ENCODE measurements around the gene RNF114. TPM values are rescaled to one million over a fixed set of nuclear protein-coding genes. Genes with fewer than 3 reads are reported as not detected.

RNF114 gene
- polyA plus RNA-seq, 1 donor from 2014 or later, result 109 TPM

DNA sequence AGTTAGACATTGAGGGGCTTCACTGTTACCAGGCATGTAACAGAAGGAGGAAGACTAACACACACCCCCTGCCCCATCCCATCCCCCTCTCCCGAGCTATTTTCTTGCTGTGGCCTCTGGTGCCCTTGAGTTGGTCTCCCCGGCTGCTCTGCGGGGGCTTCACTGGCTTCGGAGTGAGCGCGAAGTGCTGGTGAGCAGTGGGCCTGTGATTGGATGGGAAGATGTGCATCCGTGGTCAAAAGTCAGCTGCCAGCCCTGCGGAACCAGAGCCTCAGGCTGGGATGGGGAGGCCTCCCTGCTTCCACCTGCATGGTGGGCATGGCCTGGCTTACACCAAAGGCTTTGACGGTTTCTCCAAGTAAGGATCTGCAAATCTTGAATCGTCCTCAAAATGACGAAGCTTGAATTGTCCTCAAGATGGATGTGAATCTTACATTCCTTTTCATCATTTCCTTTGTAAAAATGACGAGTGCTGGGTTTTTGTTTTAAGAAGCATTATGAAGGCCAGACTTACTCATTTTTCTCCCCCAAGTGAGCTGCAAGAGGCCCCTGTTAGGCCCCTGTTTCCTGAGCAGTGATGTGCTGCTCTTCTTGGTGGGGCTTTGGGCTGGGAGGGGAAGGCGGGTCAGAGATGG is 44.6 kb upstream of the RNF114 start:
- Histone ChIP-seq H3K4me3 (ENCODE audit: low read length) (no peak overlapping the region), H3K79me2 (replicated peaks; ENCODE audit: insufficient read depth, low read length) (no peaks in the 10 kb centered on the region), H3K9me2 (ENCODE audit: insufficient read depth, low read length) (no peaks in the 10 kb centered on the region), H2AFZ (ENCODE audit: low read depth, low read length) (no peak overlapping the region), H3K36me3 (ENCODE audit: insufficient read depth, low read length) (no peaks in the 10 kb centered on the region), H3K9ac (ENCODE audit: low read length) (no peak overlapping the region), H3K27ac (ENCODE audit: low read length) (no peak overlapping the region), H3K27me3 (ENCODE audit: insufficient read depth, low read depth, low read length) (no peaks in the 10 kb centered on the region), H3K4me2 (ENCODE audit: low read length) (no peak overlapping the region), H4K20me1 (ENCODE audit: insufficient read depth) (no peaks in the 10 kb centered on the region), H3K9me3 (ENCODE audit: low read length) (no peaks in the 10 kb centered on the region), H3F3A (ENCODE audit: insufficient read depth, low read length, poor library complexity, severe bottlenecking) (no peaks in the 10 kb centered on the region)
- no peak for TF ChIP-seq POLR2AphosphoS5 (IDR thresholded peaks at IDR 0.05)
- TF ChIP-seq SMC3 (conservative IDR thresholded peaks at IDR 0.05; ENCODE audit: poor library complexity), result no peak
- TF ChIP-seq RAD21 (conservative IDR thresholded peaks at IDR 0.05), result no peak

DNA sequence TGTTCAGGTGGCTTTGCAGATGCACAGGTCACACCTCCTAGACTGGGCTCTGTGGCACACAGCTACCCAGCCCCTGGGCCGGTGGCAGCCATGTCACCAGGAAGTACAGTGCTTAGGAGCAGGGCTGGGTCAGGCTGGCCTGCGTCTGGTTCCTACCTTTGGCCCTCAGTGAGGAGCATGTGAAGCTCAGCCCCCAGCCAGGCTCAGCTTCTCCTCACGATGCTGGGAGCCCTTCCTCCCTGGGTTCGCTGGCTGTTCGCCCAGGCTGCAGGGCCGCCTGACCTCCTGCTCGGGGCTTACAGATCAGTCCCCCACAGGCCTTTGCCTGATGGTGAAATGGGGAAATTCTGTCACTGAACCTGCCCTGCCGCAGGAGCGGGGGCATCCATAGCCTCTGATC is 43.9 kb upstream of the RNF114 start:
- no peaks in the 10 kb centered on the region for H3K9me3 ChIP-seq (ENCODE audit: low read length)
- H3K9ac ChIP-seq (ENCODE audit: low read length), result no peak overlapping the region
- no peaks in the 10 kb centered on the region for H4K20me1 ChIP-seq (ENCODE audit: insufficient read depth)
- H2AFZ ChIP-seq (ENCODE audit: low read depth, low read length), result no peak overlapping the region
- no peak overlapping the region for H3K4me3 ChIP-seq (ENCODE audit: low read length)
- H3F3A ChIP-seq (ENCODE audit: insufficient read depth, low read length, poor library complexity, severe bottlenecking), result no peaks in the 10 kb centered on the region
- no peak overlapping the region for H3K27ac ChIP-seq (ENCODE audit: low read length)
- no peak overlapping the region for H3K4me2 ChIP-seq (ENCODE audit: low read length)
- TF ChIP-seq SMC3 (conservative IDR thresholded peaks at IDR 0.05; ENCODE audit: poor library complexity) (no peak), RAD21 (conservative IDR thresholded peaks at IDR 0.05) (no peak), EZH2 (IDR thresholded peaks at IDR 0.05; ENCODE audit: borderline replicate concordance, insufficient read depth, low read length, poor library complexity, severe bottlenecking) (no peak), TAF1 (IDR thresholded peaks at IDR 0.05; ENCODE audit: low read depth) (no peak), MXI1 (conservative IDR thresholded peaks at IDR 0.05; ENCODE audit: poor library complexity, severe bottlenecking) (no peak), POLR2AphosphoS5 (IDR thresholded peaks at IDR 0.05) (no peak), EP300 (conservative IDR thresholded peaks at IDR 0.05; ENCODE audit: poor library complexity, severe bottlenecking) (no peak)
- TF ChIP-seq, protein P1, sequence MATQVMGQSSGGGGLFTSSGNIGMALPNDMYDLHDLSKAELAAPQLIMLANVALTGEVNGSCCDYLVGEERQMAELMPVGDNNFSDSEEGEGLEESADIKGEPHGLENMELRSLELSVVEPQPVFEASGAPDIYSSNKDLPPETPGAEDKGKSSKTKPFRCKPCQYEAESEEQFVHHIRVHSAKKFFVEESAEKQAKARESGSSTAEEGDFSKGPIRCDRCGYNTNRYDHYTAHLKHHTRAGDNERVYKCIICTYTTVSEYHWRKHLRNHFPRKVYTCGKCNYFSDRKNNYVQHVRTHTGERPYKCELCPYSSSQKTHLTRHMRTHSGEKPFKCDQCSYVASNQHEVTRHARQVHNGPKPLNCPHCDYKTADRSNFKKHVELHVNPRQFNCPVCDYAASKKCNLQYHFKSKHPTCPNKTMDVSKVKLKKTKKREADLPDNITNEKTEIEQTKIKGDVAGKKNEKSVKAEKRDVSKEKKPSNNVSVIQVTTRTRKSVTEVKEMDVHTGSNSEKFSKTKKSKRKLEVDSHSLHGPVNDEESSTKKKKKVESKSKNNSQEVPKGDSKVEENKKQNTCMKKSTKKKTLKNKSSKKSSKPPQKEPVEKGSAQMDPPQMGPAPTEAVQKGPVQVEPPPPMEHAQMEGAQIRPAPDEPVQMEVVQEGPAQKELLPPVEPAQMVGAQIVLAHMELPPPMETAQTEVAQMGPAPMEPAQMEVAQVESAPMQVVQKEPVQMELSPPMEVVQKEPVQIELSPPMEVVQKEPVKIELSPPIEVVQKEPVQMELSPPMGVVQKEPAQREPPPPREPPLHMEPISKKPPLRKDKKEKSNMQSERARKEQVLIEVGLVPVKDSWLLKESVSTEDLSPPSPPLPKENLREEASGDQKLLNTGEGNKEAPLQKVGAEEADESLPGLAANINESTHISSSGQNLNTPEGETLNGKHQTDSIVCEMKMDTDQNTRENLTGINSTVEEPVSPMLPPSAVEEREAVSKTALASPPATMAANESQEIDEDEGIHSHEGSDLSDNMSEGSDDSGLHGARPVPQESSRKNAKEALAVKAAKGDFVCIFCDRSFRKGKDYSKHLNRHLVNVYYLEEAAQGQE (IDR thresholded peaks at IDR 0.05; ENCODE audit: borderline replicate concordance), result no peak
- TF ChIP-seq, protein P2, sequence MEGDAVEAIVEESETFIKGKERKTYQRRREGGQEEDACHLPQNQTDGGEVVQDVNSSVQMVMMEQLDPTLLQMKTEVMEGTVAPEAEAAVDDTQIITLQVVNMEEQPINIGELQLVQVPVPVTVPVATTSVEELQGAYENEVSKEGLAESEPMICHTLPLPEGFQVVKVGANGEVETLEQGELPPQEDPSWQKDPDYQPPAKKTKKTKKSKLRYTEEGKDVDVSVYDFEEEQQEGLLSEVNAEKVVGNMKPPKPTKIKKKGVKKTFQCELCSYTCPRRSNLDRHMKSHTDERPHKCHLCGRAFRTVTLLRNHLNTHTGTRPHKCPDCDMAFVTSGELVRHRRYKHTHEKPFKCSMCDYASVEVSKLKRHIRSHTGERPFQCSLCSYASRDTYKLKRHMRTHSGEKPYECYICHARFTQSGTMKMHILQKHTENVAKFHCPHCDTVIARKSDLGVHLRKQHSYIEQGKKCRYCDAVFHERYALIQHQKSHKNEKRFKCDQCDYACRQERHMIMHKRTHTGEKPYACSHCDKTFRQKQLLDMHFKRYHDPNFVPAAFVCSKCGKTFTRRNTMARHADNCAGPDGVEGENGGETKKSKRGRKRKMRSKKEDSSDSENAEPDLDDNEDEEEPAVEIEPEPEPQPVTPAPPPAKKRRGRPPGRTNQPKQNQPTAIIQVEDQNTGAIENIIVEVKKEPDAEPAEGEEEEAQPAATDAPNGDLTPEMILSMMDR (IDR thresholded peaks at IDR 0.05; ENCODE audit: poor library complexity, severe bottlenecking), result no peak
- H3K9me2 ChIP-seq (ENCODE audit: insufficient read depth, low read length), result no peaks in the 10 kb centered on the region
- no peaks in the 10 kb centered on the region for H3K79me2 ChIP-seq (replicated peaks; ENCODE audit: insufficient read depth, low read length)
- no peaks in the 10 kb centered on the region for H3K36me3 ChIP-seq (ENCODE audit: insufficient read depth, low read length)
- H3K27me3 ChIP-seq (ENCODE audit: insufficient read depth, low read depth, low read length), result no peaks in the 10 kb centered on the region
